ENCODE results near the gene TMEM240. TPM values are rescaled to one million over a fixed set of nuclear protein-coding genes. Genes with fewer than 3 reads are reported as not detected.

TMEM240 gene
- total RNA-seq, 1 donor from 2014 or later = 1.6 TPM

DNA sequence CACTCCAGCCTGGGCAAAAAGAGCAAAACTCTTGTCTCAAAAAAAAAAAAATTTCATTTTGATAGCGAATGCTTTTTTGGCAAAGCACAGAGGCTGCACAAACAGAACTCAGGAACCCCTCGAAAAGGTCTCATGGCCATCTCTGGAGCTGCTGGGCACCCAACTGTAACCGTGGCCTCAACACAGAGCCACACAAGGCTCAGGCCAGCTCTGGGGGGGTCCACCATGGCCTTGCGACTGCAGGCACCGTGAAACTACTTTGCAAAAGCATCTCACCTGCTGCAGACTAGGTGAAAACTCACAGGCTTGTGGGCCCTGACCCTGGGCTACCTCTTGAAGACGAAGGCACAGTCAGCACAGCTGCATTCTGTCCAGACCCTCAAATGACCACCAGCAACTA lies 16.1 kb upstream of the TMEM240 start:
- DNase-seq (ENCODE audit: low read depth) = no peak
- no peak overlapping the region for H3K4me3 ChIP-seq (ENCODE audit: low read depth, low read length)
- TF ChIP-seq, protein P1, sequence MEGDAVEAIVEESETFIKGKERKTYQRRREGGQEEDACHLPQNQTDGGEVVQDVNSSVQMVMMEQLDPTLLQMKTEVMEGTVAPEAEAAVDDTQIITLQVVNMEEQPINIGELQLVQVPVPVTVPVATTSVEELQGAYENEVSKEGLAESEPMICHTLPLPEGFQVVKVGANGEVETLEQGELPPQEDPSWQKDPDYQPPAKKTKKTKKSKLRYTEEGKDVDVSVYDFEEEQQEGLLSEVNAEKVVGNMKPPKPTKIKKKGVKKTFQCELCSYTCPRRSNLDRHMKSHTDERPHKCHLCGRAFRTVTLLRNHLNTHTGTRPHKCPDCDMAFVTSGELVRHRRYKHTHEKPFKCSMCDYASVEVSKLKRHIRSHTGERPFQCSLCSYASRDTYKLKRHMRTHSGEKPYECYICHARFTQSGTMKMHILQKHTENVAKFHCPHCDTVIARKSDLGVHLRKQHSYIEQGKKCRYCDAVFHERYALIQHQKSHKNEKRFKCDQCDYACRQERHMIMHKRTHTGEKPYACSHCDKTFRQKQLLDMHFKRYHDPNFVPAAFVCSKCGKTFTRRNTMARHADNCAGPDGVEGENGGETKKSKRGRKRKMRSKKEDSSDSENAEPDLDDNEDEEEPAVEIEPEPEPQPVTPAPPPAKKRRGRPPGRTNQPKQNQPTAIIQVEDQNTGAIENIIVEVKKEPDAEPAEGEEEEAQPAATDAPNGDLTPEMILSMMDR (conservative IDR thresholded peaks at IDR 0.05; ENCODE audit: low read depth, low read length) = no peak

DNA sequence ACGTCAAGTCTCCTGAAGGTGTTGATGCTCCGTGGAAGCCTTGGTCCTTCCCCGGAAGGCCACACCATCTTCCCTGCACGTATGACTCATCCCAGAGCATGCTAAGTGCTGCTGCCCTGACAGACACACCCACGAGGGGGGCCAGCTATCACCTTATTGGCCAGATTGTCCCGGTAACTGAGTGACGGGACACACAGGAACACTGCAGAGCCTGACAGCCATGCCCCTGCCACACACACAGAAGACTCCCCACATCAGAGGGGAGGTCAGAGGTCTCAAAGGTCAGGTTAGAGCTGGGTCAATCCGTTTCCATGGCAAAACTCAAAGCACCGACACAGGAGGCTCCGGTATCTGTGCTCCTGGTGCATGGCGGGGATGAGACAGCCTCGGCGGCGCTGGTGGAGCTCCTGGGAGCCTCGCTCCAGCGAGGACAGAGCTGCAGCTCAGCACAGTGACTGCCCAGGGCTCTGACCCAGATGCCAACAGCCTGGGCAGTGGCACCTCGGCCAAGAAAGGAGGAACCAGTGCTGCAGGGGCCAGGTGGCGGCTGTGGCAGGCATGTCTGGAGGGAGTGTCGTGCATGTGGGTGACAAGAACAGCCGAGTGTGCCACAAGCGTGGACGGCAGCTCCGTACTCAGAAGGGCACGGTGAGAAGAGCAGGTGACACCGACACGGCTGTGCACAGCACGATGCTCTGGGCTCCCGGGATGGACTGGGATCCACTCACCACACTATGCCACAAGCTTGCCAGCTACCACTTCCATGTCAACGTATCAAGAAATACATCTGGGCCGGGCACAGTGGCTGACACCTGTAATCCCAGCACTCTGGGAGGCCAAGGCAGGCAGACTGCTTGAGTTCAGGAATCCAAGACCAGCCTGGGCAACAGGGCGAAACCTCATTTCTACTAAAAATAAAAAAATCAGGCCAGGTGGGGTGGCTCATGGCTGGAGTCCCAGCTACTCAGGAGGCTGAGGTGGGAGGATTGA lies 14.8 kb upstream of the TMEM240 start:
- DNase-seq (ENCODE audit: low read depth) = no peak
- TF ChIP-seq, protein P1 (conservative IDR thresholded peaks at IDR 0.05; ENCODE audit: low read depth, low read length) = no peak
- no peak overlapping the region for H3K4me3 ChIP-seq (ENCODE audit: low read depth, low read length)

DNA sequence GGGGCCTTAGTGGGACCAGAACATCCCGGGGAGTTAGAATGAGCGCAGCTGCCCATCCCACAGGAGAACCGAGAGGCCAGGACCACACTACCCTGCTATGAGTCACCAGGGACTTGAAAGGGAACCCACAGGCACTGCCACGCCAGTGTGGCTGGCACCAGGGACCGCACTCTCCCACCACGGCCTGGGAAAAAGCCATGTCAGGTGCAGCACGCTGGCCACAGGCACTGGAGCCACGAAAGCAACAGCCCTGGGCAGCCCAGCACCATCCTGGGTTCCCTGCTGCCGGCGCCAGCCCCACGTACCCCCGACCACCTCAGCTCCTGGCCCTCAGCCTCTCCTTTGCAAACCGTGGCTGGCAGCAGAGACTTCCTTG lies 14.1 kb upstream of the TMEM240 start:
- TF ChIP-seq, protein P1 (conservative IDR thresholded peaks at IDR 0.05; ENCODE audit: low read depth, low read length) = no peak
- DNase-seq (ENCODE audit: low read depth) = no peak
- H3K4me3 ChIP-seq (ENCODE audit: low read depth, low read length) = no peak overlapping the region

DNA sequence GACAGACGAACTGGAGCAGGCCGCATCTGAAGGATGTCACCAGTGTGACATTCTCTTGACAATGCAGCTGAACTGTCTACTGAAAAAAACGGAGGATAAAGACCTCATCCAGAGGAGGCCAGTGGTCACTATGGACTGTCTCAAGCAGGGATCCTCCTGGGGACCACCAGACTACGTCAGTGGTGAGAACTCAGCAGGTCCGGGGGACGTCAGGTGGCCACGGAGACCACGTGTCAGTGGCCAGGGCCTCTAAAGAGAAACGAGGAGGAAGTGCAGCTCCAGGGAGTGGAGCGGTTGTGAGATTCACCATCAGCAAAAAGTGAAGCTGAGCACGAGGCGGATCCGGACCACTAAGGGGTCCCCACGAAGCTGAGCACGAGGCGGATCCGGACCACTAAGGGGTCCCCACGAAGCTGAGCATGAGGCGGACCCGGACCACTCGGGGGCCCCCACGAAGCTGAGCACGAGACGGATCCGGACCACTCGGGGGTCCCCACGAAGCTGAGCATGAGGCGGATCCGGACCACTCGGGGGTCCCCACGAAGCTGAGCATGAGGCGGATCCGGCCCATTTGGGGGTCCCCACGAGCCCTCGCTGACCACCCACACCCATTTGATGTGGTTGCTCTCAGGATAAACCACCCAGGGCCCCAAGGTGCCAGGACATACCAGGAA lies 13.5 kb upstream of the TMEM240 start:
- no peak for DNase-seq (ENCODE audit: low read depth)
- TF ChIP-seq, protein P1 (conservative IDR thresholded peaks at IDR 0.05; ENCODE audit: low read depth, low read length) = no peak
- no peak overlapping the region for H3K4me3 ChIP-seq (ENCODE audit: low read depth, low read length)

DNA sequence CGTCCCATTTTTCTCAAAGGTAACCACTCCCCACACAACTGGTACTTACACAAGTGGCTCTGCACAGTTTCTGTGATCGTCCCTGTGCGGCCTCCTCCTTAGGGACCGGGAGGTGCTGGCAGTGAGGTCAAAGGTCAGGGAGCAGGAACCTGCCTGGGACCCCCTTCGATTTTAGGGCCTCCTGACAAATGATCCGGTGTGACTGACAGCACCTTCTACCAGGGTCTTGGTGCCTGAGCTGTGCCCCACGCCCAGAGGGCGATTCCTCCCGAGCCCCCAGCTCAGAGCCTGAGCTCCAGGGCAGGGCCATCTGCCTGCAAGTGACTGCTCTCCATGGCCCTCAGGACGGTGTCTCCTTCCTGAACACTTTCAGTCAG lies 11.8 kb upstream of the TMEM240 start:
- TF ChIP-seq, protein P1 (conservative IDR thresholded peaks at IDR 0.05; ENCODE audit: low read depth, low read length) = no peak
- DNase-seq (ENCODE audit: low read depth) = no peak
- no peak overlapping the region for H3K4me3 ChIP-seq (ENCODE audit: low read depth, low read length)

DNA sequence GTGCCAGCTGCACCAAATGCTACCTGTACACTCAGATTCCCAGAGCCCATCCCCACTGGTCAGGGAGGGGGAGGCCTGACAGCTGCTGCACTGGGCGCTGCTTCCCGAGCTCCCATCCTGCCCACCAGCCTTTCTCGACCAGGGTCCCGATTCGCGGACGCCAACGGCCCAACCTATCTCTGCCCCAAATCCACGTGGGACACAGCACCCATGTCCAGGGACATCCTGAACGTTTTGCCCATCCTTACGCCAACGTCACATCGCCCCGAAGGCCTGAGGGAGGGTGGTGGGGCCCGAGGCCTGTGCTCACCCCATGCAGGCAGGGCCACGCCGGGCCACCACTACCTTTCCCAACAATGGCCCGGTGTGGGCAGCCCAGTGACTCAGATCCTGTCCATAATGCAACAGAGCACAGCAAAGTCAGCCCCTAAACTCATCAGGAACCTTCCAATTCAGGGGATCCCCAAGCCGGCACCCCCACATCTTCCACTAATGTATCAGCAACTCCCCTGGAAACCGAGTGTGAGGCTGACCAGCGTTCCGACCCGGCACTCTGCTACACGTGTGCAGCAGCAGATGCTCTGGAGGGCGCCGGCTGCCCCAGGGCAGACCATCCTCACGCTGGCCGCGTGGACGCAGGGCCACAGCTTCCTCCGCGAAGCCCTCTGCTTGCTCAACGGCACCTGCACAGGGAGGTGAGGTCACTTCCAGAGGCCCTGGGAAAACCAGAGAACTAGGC lies 11.3 kb upstream of the TMEM240 start:
- TF ChIP-seq, protein P1 (conservative IDR thresholded peaks at IDR 0.05; ENCODE audit: low read depth, low read length) = no peak
- no peak for DNase-seq (ENCODE audit: low read depth)
- no peak overlapping the region for H3K4me3 ChIP-seq (ENCODE audit: low read depth, low read length)

All from epithelial cell of proximal tubule (primary cell).